NAMALWA (cell line): ENCODE measurements around the gene LRRTM4.
"Not testable (repeated sequence)": the region's sequence is repeated elsewhere in the genome, so short reads cannot be mapped to it uniquely, and the experiment has no call there.

ENCODE experiments used
- DNase-seq: peaks from one replicate; pipeline ENCODE4 v3.0.0-alpha.2; 2015; ENCODE audit warnings: low spot score

LRRTM4 gene

DNA sequence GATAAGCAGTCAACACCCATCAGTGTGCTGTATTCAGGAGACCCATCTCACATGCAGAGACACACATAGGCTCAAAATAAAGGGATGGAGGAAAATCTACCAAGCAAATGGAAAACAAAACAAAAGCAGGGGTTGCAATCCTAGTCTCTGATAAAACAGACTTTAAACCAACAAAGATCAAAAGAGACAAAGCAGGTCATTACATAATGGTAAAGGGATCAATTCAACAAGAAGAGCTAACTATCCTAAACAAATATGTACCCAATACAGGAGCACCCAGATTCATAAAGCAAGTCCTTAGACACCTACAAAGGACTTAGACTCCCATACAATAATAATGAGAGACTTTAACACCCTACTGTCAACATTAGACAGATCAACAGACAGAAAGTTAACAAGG lies 358.2 kb downstream of the LRRTM4 start:
- not testable (repeated sequence) for DNase-seq

DNA sequence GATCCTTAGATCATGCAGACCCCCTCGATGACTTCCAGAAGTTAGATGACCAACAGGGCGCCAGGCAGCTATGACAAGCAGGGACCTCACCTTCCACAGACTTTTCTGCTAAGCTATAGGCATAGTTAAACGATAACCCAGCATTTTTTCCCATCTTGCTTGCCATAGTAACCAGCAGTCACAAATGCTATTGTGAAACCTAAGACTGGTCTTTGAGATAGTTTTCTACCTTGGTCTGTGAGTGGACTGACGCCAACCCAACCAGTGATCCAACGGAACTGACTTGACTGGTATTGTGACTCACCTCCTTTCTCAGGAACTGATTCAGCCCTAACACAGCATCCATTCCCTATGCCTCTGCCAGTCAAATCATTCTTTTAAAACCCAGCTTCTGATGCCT lies 361.2 kb downstream of the LRRTM4 start:
- DNase-seq, result no peak

DNA sequence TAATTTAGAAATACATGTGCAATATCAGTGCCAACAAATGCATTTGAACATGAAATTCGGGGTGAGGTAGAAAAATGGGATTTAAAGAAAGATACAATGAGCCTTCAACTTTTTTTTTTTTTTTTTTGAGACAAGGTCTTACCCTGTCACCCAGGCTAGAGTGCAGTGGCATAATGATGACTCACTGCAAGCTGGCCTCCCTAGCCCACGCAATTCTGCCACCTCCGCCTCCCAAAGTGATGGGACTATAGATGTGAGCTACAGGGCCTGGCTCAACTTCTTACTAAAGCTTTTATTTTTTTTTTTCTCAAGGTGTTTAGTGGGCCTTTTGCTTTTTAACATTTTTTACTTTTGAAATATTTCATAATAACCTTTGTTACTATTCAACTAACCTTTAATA lies 365.6 kb downstream of the LRRTM4 start:
- DNase-seq, result no peak

DNA sequence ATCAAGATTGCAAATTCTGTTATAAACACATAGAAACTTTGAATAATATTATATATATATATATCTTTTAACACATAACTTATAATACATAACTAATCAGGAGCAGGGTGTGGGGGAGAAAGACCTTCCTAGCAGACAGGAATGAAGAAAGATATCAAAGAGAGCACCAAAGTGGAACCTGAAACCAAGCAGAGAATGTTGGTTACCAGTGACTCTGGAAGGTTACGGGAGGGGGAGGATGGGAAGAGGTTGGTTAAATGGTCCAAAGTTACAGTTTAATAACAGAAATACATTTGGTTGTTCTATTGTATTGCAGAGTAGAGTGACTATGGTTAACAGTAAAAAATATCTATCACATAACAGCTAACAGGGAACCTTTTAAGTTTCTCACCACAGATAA lies 366.7 kb downstream of the LRRTM4 start:
- DNase-seq, result no peak

DNA sequence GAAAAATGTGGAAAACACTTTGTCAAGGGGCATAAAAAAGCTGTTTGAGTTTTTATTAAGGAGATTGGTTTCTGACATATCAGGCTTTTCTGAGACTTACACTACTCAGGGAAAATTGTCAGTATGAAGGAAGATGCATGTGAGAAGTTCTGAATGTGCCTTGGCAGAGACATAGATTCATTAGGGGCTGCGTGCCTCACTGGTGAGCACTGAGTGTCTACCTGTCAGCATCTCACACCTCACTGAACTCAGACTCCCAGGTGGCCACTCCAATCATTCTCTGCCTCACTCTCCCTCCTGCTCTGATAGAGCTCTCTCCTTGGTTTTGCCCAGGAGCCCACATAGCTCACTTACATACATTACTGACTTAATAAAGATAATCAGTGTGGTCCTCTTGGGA lies 372.6 kb downstream of the LRRTM4 start:
- DNase-seq, result no peak

DNA sequence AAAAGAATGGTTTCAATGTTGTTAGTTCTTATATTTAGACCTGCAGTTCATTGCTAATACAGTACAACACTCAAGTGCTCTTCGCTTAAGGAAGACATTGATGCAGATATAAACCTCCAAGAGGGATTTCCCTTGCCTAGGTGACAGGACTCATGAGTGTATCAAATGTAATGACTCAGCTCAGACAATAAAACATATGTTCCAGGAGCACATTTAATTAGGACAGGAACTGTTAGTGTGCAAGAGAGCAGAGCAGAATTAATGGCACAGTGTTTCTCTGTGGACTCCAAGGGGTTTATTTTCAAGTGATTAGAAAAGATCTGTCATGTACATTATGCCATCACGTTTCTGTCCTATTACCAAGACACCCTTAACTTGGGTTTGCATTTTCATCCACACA lies 375.0 kb downstream of the LRRTM4 start:
- no peak for DNase-seq

DNA sequence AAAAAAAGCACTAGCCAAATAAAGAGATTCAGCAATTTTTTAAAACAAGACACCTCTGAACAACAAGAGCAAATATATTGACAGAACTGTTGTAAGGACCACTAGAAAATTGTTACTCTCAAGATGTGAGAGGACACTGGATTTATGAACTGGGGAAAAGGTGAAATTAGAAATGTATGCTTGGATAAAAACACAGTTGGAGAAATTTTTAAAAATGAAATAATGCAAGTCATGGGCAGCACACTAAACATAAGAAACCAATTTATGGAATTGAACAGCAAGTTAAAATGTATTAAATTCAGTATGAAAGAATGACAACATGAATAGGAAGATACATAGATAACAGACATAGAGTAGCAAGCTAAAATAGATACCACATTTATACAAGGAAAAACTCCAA lies 377.4 kb downstream of the LRRTM4 start:
- no peak for DNase-seq

DNA sequence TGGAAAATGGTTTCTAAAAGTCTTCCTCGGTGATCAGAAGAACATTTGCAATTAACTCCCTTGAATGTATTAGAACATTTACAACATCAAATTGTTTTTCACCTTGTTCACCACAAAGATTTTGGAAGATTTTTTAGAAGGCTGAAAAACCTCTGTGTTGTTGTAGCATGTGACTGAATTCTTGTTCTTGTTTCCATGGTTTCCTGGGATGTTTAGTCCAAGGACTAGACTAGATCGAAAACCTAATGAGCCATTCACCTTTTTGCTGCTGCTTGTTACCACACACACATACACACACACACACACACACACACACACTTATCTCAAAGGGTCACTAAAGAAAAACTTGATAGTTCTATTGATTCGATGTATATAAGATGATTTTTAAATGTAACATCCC lies 380.0 kb downstream of the LRRTM4 start:
- no peak for DNase-seq

DNA sequence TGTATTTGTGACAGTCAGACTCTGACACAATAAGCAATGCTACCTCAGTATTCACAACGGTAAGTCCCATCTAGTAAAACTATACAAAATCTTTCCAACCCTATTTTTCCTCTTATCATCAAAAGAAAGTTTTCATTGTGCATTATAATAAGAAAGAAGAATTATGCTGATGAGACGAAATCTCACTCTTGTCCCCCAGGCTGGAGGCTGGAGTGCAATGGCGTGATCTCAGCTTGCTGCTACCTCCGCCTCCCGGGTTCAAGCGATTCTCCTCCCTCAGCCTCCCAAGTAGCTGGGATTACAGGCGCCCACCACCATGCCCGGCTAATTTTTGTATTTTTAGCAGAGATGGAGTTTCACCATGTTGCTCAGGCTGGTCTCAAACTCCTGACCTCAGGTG lies 393.7 kb downstream of the LRRTM4 start:
- DNase-seq, result not testable (repeated sequence)

DNA sequence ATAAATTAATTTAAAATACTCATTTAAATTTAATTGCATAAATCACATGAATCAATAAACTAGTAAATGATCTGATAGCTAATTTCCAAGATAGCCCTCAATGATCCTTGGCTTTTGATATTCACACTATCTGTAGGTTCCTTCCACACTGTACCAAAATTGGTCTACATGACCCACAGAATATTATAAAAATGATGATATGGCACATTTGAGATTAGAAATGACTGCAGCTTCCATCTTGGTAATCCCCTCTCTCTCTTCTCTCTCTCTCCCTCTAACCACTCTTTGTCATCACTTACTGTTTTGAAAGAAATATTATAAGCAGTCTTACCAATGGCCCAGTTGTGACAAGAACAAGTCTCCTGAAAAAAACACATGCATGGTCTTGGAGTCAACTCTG lies 394.8 kb downstream of the LRRTM4 start:
- DNase-seq, result no peak

DNA sequence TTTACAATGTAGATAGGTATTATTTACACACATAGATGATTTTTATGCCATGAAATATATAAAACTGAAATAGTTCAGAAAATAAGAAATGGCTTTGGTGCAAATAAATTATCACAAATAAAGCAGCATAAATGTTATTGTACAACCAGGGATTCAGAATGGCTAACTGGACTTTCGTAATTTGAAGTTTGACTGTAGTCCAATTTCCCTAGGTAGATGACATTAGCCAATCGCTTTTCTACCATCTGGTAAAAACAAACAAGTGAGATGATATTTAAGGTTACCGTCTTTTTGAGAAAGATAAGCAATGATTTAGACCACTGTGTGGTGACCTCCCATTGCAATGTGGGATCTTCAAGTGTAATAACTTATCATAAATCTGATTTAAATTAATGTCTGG lies 400.7 kb downstream of the LRRTM4 start:
- DNase-seq, result no peak

DNA sequence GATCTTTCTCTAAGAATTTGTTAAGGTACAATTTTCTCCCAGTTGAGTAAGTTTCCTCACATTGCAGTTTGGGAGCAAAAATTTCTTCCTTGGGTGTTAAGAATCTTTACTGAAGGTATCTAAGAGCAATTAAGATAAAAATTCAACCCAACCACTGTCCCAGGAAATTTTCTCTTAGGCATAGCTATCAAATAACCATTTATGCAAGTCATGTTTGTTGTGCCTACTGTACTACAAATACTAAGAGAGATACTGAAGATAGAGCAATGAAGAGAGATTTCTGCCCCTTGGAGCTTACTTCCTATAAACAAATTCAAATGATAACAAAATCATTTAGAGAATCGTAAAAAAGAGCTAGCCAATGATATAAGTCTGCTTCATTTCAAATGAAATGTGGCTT lies 402.8 kb downstream of the LRRTM4 start:
- DNase-seq, result no peak

DNA sequence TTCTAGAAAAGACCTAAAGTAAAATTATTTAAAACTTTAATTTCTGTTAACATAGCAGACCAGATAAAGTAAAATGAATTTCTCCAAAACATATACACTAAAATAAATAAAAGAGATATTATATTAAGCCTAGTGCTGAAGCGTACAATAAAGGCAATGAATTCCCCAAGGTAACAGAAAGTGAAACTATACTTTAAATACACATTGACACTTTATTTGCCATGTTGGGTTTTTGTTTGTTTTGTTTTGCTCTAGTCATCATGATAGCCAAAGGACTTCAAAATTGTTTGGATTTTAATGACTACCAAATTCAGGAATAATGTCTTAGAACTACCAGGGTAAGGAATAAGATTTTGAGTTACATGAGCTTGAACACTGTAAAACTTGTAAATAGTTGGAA lies 413.3 kb downstream of the LRRTM4 start:
- DNase-seq, result no peak

DNA sequence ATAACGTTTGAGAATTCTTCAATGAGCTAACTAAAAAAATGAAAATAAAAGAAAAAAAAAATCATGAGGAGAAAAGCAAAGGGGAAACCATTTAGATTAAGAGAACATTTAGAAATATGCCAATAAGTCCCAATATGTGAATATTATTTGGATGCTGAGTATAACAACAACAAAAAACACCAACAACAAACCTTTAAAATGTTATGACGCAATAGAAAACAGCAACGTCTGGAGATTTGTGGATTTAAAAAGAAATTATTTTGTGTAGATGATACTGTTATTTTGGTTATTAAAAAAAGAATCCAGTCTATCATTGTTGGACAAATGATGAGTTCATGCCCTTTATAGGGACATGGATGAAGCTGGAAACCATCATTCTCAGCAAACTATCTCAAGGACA lies 417.2 kb downstream of the LRRTM4 start:
- no peak for DNase-seq

DNA sequence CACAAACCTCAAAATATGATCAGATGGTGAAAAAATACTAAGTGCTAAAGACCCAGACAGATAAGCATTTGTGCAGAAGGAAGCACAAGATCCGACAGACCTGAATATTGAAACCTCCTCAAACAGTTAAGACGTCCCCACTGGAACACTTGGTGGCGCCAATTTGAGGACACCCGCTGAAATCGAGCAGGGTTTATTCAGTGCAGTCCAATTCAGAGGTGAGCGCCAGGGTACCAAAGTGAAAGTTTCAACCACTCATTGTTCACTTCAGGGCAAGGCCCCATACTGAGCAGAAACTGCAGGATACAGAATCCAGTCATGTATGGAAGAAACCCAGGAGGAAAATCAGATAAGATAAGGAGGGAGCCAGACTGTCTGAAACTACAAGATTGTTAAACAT lies 417.6 kb downstream of the LRRTM4 start:
- DNase-seq, result no peak

DNA sequence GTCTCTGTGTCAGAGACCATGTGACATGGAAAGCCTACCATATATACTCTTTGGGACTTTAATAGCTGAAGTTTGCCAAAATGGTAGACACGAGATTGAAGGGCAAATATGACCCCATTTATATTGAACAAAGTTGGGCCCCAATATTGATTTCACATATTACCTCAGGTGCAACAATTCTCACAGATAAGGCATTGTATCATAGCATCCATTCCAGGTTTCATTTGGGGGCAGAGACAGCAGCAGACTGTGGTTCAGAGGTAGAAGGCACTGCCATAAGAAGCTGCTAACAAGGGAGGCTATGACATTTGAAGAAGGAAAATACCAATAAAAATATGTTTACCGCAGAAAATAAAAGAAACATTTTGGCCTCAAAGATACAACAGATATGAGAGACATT lies 419.2 kb downstream of the LRRTM4 start:
- DNase-seq, result no peak

DNA sequence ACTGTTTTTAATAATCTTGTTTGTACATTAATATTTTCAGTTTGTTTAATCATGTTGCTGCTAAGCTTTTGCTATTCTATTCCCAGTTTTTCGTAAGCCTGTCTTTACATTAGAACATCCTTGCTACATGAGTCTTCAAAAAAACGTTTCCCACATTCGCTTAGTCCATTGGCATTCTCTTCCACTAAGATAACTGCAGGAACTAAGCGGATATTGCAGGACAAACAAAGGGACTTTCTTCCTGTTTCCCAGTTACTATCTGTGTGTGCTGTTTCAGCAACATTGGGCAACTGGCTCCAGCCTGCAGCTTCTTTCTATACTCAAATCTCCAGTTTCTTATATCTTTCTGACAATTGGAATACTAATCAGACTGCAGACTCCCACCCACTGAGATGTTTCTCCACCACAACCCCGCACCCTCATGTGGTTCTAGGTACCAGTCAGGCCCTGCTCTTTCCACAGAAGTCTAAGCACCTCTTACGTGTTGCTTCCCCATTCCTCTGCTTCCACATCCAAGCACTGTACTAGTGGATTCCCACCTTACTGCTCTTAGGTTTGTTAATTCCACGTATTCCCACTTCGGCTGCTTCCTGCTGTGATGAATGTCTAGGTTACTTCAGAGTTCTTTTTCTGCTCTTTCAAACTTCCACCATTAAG lies 420.3 kb downstream of the LRRTM4 start:
- DNase-seq, result no peak

DNA sequence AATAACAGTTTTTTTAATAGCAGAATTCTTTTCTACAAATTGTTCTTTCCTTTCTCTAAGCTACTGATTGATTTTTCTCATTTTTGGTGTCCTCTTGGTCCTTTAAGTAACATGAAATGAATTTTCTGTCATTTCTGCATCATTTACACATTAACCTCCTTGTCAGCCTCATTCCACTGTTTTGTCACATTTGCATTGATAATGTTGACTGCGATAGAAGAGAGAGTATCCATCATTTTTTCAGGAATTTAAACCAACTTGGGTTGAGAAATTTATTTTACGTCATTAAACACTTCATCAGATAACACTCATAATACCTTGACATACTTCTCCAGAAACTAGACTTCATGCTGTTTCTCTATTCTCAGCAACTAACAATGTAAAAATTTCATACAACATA lies 422.2 kb downstream of the LRRTM4 start:
- no peak for DNase-seq

DNA sequence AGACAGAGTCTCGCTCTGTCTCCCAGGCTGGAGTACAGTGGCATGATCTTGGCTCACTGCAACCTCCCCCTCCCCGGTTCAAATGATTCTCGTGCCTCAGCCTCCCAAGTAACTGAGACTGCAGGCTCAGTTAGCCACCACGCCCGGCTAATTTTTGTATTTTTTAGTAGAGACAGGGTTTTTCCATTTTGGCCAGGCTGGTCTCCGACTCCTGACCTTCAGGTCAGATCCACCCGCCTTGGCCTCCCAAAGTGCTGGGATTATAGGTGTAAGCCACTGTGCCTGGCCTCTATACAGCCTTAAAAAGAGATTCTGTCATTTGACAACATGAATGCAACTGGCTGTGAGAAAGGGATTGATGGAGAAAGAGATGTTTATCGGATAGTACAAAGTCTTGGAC lies 426.7 kb downstream of the LRRTM4 start:
- DNase-seq, result not testable (repeated sequence)

DNA sequence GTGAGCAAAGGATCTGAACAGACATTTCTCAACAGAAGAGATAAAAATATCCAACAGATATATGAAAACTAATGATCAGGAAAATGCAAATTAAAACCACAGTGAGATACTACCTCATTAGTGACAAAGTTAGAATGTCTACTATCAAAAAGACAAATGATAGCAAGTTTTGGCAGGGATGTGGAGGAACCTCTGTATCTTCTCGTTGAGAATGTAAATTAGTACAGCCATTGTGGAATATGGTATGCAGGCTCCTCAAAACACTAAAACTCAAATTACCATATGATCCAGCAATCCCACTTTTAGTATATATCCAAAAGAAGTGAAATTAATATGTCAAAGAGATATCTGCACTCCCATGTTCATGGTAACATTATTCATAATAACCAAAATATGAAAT lies 427.1 kb downstream of the LRRTM4 start:
- no peak for DNase-seq

DNA sequence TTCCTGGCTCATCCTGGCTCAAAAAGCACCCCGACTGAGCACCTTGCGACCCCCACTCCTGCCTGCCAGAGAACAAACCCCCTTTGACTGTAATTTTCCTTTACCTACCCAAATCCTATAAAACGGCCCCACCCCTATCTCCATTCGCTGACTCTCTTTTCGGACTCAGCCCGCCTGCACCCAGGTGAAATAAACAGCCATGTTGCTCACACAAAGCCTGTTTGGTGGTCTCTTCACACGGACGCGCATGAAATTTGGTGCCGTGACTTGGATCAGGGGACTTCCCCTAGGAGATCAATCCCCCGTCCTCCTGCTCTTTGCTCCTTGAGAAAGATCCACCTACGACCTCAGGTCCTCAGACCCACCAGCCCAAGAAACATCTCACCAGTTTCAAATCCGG lies 433.8 kb downstream of the LRRTM4 start:
- DNase-seq, result not testable (repeated sequence)

DNA sequence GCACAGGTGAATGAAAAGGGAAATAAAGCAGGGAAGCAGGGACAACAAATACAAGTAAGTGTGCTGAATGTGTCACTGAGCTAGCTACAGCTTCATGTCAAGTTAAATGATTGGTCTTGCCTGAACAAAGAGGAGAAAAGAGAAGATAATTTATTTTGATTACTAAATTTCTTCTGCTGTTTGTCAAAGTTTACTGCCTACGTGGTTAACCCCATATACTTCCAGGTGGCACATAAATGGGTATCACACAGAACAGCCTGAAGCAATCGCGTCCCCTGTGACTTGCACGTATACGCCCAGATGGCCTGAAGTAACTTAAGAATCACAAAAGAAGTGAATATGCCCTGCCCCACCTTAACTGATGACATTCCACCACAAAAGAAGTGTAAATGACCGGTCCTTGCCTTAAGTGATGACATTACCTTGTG lies 434.2 kb downstream of the LRRTM4 start:
- no peak for DNase-seq

DNA sequence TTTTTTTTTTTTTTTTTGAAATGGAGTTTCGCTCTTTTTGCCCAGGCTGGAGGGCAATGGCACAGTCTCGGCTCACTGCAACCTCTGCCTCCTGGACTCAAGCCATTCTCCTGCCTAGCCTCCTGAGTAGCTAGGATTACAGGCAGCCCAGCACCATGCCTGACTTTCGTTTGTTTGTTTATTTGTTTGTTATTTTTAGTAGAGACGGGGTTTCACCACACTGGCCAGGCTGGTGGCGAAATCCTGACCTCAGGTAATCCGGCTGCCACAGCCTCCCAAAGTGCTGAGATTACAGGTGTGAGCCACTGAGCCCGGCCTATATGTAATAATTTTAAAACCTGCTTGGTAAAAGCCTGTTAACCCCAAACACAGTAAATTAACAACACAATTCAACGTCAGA lies 435.7 kb downstream of the LRRTM4 start:
- no peak for DNase-seq

DNA sequence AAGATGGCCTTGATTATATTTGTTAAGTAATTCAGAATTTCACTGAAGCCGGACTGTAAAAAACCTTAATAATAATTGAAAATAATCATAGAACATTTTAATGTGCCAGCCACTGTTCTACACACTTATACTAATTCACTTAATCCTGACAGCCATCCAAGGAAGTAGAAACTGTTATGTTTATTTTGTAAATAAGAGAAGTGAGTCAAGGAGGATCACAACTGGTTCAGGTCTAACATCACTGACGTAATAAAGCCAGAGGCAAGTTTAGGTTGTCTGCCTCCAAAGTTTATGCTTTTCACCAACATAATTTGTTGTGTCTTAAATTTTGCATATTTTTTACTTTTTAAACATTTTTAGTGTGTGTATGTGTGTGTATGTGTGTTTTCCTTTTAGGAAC lies 436.1 kb downstream of the LRRTM4 start:
- DNase-seq, result no peak

DNA sequence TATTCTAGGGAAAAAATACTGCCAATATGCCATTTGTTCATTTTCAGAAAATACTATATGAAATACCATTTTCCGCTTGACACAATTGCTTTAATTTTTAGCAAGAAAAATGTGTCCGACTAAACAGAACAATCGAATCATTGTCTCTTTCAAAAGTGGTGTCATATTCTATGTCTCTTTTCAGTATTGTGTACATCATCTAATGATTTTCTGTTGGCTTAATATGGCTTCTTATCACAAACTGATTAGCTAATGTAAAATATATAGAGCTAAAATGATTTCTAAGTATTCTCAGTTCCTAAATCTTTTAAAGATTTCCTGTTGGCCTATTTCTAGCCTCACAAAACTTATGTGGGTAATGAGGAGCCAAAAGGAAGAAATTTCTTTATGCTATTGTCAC lies 436.6 kb downstream of the LRRTM4 start:
- DNase-seq, result no peak
